OCI-LY3 (cell line): ENCODE measurements around the gene OSCP1.

Source experiments
- H2AFZ ChIP-seq: fragments of 200-600, 300-600 bp; shearing (Covaris generic); 2 replicates; pipeline ENCODE4 v1.6.0; 2014; ENCODE audit warnings: antibody characterized with exemption, low read depth, low read length
- H3K27ac ChIP-seq: fragments of 200-600, 300-600 bp; sonication (generic); 2 replicates; pipeline ENCODE4 v1.5.1; 2014; ENCODE audit warnings: mild to moderate bottlenecking, low read length, moderate library complexity, mixed read lengths
- H3K27me3 ChIP-seq: fragments of 200-600, 300-600 bp; sonication (generic); 2 replicates; pipeline ENCODE4 v1.6.1; 2014; ENCODE audit warnings: low read depth, low read length, mixed read lengths
- H3K36me3 ChIP-seq: fragments of 200-600, 300-600 bp; sonication (generic); replicated peaks from 2 replicates; pipeline ENCODE3; 2014; ENCODE audit warnings: low read depth, low read length, mixed read lengths
- H3K4me1 ChIP-seq: fragments of 300-600, 200-600 bp; sonication (generic); 2 replicates; pipeline ENCODE4 v1.6.1; 2014; ENCODE audit warnings: low read length, mixed read lengths
- H3K4me2 ChIP-seq: fragments of 200-600, 300-600 bp; sonication (generic); 2 replicates; pipeline ENCODE4 v1.6.1; 2014; ENCODE audit warnings: low read length, mixed read lengths
- H3K4me3 ChIP-seq: fragments of 300-600, 200-600 bp; sonication (generic); 2 replicates; pipeline ENCODE4 v1.5.1; 2014; ENCODE audit warnings: antibody characterized with exemption, mild to moderate bottlenecking, low read length, moderate library complexity
- H3K79me2 ChIP-seq: fragments of 300-600, 200-600 bp; shearing (Covaris generic); 2 replicates; pipeline ENCODE4 v1.6.1; 2014; ENCODE audit warnings: mild to moderate bottlenecking, low read length, mixed read lengths
- H3K9ac ChIP-seq: fragments of 300-600, 200-600 bp; shearing (Covaris generic); 2 replicates; pipeline ENCODE4 v1.6.0; 2014; ENCODE audit warnings: mild to moderate bottlenecking, low read length, moderate library complexity
- H3K9me3 ChIP-seq: fragments of 200-600, 300-600 bp; shearing (Covaris generic); 2 replicates; pipeline ENCODE4 v1.6.1; 2014; ENCODE audit warnings: low read length, mixed read lengths; ENCODE audit not compliant: insufficient read depth
- H4K20me1 ChIP-seq: fragments of 200-600, 300-600 bp; sonication (generic); 2 replicates; pipeline ENCODE4 v1.6.1; 2016; ENCODE audit warnings: low read length, mixed read lengths; ENCODE audit not compliant: insufficient read depth
- CTCF ChIP-seq: fragments of 200-600, 300-600 bp; sonication (generic); IDR thresholded peaks from 2 replicates; pipeline ENCODE4 v1.5.1; 2014; ENCODE audit warnings: antibody characterized with exemption, low read length, low read depth
- EZH2phosphoT487 ChIP-seq: fragments of 200-600 bp; shearing (Covaris generic); IDR thresholded peaks from 2 replicates; pipeline ENCODE4 v1.6.1; 2018; ENCODE audit warnings: antibody characterized with exemption, mixed run types, low read depth

The OSCP1 gene

GRCh38 chr1:36402504-36402890 is 47.8 kb downstream of the OSCP1 start:
- Histone ChIP-seq H3K27me3 (no peaks in the 10 kb centered on the region), H2AFZ (no peak overlapping the region), H4K20me1 (no peaks in the 10 kb centered on the region), H3K36me3 (no peaks in the 10 kb centered on the region), H3K4me1 (0 out of 2 replicates have a peak, but pooled peaks cover 3% of the 10 kb centered on the region), H3K27ac (no peak overlapping the region), H3K9ac (no peak overlapping the region), H3K9me3 (no peaks in the 10 kb centered on the region), H3K4me3 (no peak overlapping the region), H3K4me2 (no peak overlapping the region), H3K79me2 (no peaks in the 10 kb centered on the region; the same call in 1 of the 2 replicates)
- TF ChIP-seq EZH2phosphoT487 (no peak), CTCF (no peak)

- H3K9me3 ChIP-seq: no peaks in the 10 kb centered on the region
- H4K20me1 ChIP-seq: no peaks in the 10 kb centered on the region
- no peak overlapping the region for H2AFZ ChIP-seq
- no peaks in the 10 kb centered on the region for H3K27me3 ChIP-seq
- TF ChIP-seq EZH2phosphoT487 (no peak), CTCF (no peak)
- H3K79me2 ChIP-seq: peaks cover 6% of the 10 kb centered on the region
- H3K9ac ChIP-seq: no peak overlapping the region
- H3K4me1 ChIP-seq: peaks cover 5% of the 10 kb centered on the region; the same call in 1 of the 2 replicates
- no peak overlapping the region for H3K27ac ChIP-seq
- H3K4me2 ChIP-seq: no peak overlapping the region
- H3K4me3 ChIP-seq: no peak overlapping the region
- H3K36me3 ChIP-seq: no peaks in the 10 kb centered on the region
These were observed 48.4 kb downstream of the OSCP1 start for GRCh38 chr1:36401602-36402503.

GRCh38 chr1:36400825-36401601 is 49.2 kb downstream of the OSCP1 start:
- Histone ChIP-seq H2AFZ (no peak overlapping the region), H3K27ac (no peak overlapping the region), H3K79me2 (peaks cover 14% of the 10 kb centered on the region), H3K4me3 (no peak overlapping the region), H3K36me3 (no peaks in the 10 kb centered on the region), H3K4me1 (peaks cover 12% of the 10 kb centered on the region), H3K9me3 (no peaks in the 10 kb centered on the region), H4K20me1 (no peaks in the 10 kb centered on the region), H3K4me2 (no peak overlapping the region), H3K9ac (no peak overlapping the region), H3K27me3 (no peaks in the 10 kb centered on the region)
- TF ChIP-seq EZH2phosphoT487 (no peak), CTCF (no peak)

GRCh38 chr1:36400514-36400824 is 49.8 kb downstream of the OSCP1 start:
- no peaks in the 10 kb centered on the region for H3K27me3 ChIP-seq
- TF ChIP-seq CTCF: no peak
- no peak for TF ChIP-seq EZH2phosphoT487
- no peak overlapping the region for H3K9ac ChIP-seq
- H3K79me2 ChIP-seq: peaks cover 14% of the 10 kb centered on the region
- H4K20me1 ChIP-seq: no peaks in the 10 kb centered on the region
- peaks cover 12% of the 10 kb centered on the region for H3K4me1 ChIP-seq
- no peaks in the 10 kb centered on the region for H3K36me3 ChIP-seq
- H3K9me3 ChIP-seq: no peaks in the 10 kb centered on the region
- no peak overlapping the region for H3K27ac ChIP-seq
- H3K4me2 ChIP-seq: no peak overlapping the region
- no peak overlapping the region for H2AFZ ChIP-seq
- H3K4me3 ChIP-seq: no peak overlapping the region
